ENCODE data around the gene TNP1.
A peak's percentile ranks its signal among the peaks of the same experiment; 100 is the strongest.

Gene TNP1

DNA sequence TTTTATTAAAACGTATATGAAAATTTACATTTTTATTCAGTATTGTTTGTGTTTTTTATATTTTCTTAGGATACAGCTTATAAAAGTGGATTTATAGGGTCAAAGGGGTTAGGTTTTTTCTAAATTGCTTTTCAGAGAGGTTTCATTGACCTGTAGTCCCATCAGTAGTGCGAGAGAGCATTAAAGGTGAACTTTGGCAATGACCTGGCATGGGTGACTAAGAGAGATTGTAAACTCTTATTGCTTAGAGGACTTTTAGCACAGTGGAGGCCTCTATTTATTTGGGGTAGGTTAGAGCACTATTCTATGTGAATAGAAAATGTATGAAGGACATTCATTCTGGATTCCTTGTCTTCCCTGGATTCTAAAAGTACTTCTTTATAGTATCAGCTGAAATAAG, 16.0 kb upstream of the TNP1 start:
- no peak for DNase-seq (ENCODE audit: low read depth in 2 of 3, low spot score in 1 of 3)

DNA sequence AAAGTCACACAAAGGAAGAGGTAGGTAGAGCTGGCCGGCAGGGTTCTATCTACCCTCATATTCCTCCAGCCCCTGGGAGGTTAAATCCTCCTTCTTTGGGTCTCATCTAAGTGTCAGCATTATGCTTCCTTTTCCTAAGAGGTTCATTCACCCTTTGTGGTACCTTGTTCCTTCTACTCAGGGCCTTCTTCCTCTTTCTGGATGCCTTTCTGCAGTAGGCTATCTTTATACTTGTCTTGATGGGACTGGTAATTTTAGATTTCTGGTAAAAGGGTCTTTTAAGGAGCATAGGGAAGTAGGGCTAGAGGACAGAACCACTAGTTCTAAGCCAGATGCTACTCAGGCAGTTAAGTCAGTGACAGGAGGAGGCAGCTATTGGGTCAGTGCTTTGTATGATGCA, 13.7 kb upstream of the TNP1 start:
- DNase-seq (ENCODE audit: low read depth in 2 of 3, low spot score in 1 of 3), result no peak

DNA sequence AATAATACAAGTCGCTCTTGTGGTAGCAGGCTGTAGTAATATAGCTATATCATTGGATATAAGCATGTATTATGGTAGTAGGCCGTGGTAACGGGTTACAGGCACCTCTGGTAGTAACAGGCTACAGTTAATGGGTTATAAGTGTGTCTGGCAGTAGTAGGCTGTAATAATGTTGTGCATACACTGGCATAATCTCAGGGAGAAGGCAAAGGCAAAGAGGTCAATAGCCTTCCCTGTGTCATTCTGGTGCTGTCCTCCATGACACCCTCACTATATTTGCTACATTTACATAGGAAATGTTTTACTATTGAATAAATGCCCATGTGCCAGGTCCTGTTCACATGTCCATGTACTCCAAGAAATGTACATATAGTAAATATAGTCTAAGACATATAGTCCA, 12.8 kb upstream of the TNP1 start:
- no peak for DNase-seq (ENCODE audit: low read depth in 2 of 3, low spot score in 1 of 3)

DNA sequence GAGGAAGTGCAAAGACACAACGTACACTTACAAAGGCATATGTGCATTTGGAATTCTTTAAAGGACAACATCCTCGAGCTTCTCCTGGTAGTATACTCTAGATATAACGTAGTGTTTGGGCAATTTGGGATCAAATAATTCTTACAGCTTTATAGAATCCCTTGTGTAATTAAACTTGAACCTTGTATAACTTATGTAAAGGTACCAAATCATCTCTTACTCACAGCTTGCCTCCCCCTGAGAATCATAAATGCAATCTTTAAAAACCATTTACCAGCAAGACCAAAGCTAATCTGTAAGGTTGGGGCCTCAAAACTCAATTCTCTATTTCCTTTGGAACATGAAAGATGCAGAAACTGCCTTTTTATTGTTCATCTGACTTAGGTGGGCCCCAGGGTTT, 12.2 kb upstream of the TNP1 start:
- DNase-seq (ENCODE audit: low read depth in 2 of 3, low spot score in 1 of 3), result no peak

DNA sequence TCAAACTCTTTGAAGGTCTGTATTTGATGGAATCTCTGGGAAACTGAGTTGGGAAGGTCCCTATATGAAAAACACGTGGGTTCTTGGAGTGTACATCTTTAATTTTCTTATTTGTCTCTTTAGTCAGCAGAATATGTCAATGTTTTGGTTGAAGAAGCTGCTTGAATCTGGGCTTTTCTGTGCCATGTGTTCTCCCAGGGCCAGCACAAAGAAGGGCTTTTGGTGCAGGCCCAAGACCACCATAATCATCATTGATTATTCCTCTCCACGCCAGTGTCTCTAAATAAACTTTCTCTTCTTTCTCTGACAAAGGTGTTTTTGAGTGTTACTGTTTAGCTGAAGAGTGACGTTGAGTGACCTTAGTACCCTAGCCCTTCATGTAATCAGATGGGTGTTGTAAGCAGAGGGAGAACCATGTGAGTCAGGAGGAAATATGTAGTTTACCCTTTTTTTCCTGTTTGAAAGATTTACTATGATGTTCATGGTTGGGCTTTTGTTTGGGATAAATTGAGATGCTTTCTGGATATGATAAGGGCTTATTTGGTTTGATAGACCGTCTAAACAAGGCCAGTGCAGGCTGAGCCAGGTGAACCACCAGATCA, 11.6 kb upstream of the TNP1 start:
- DNase-seq (ENCODE audit: low read depth in 2 of 3, low spot score in 1 of 3), result no peak

DNA sequence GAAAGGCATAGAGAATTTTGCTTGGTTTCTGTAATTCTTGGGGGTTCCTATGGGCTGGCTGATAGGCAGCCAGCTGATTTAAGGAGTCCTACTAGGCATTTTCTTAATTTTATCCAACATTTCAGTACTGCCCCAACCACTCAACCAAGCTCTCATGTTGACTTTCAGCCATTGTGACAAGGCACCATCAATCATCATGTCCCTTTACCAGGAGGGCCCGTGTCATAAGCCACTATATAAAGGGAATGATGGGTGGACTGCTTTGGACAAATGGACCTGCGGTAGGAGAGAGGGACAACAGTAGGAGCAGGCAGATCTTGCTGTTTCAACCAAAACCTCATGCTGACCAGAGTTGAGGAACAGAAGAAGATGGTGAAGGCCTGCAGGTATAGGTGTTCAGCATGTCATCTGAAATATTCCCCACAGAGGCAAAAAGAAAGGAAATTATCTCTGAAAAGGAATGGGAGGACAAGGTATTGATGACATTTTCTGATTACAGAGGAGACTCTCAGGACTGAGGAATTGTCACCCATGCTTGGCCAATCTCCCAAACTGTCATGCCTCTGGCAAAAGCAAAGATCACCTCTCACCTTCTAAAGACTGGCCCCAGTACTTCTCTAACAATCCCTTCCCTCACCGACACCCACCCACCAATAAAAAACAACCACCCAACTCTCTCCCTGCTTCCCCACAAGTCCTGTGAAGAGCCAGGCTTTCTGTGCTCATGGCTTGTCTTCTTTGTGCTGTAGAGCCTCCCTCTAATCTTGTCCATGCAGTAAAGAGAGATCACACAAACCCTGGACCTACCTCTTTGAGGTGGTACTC, 10.9 kb upstream of the TNP1 start:
- no peak for DNase-seq (ENCODE audit: low read depth in 2 of 3, low spot score in 1 of 3)

DNA sequence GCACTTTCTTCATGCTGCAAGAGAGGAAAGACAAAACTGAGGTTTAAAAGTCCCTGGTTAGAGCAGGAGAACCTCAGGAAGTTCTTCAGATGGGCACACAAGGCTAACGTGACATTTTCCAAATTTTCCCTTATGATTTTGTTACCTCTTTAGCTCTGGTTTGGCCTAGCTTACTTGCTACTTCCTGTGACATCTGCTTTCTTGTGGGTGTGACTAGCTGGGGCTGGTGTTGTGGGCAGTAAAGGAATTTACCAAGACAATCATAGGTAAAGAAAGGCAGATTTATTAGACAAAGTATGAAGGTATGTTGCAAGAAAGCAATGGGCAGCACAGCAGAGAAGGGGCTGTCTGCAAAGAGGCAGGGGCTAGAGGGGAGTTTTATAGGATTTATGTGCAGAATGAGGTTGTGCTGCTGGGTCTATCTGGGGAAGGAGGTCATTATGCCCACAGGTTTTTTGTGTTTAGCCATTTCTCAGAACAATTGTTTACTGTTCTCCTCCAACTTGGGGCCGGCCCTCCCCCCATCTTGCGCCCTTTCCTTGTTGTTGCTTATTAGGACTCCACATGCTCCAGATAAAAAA, 6.7 kb upstream of the TNP1 start:
- DNase-seq (ENCODE audit: low read depth in 2 of 3, low spot score in 1 of 3), result no peak

DNA sequence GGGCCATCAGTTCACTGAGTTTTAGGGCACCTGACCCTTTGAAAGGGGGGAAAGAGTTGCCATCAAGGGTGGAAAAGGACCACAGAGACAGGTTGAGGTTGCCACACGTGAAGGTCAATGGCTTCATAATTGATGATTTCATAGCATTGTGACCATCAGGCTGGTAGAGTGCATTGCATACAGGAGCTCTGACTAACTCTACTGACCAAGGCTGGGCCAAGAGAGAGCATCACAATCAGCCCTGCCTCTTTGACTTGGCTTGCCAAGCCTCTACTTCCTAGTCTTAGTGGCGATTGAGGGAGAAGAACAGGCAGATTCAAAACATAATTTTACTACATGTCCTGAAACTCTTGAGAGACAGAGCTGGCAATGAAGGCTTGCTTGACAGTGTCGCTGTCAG, 5.8 kb upstream of the TNP1 start:
- no peak for DNase-seq (ENCODE audit: low read depth in 2 of 3, low spot score in 1 of 3)

DNA sequence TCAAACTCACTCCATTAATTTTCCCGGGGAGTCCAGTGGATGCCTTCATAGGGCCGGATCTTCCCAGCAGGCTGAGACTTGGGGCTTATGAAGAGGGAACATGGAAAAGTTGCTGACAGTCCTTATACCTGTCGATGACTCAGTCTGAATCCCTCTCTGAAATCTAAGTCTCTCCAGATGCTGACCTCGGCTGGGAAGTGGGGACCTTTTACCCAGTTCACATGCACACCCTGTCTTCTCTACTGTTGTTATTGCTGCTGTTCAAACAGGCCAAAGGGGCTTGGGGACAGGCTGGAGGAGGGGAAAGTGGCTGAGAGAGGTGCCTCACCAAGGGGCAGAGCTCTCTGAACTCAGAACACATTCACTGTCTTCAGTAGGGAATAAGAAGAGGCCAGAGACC, 4.1 kb upstream of the TNP1 start:
- DNase-seq (ENCODE audit: low read depth in 2 of 3, low spot score in 1 of 3), result no peak

DNA sequence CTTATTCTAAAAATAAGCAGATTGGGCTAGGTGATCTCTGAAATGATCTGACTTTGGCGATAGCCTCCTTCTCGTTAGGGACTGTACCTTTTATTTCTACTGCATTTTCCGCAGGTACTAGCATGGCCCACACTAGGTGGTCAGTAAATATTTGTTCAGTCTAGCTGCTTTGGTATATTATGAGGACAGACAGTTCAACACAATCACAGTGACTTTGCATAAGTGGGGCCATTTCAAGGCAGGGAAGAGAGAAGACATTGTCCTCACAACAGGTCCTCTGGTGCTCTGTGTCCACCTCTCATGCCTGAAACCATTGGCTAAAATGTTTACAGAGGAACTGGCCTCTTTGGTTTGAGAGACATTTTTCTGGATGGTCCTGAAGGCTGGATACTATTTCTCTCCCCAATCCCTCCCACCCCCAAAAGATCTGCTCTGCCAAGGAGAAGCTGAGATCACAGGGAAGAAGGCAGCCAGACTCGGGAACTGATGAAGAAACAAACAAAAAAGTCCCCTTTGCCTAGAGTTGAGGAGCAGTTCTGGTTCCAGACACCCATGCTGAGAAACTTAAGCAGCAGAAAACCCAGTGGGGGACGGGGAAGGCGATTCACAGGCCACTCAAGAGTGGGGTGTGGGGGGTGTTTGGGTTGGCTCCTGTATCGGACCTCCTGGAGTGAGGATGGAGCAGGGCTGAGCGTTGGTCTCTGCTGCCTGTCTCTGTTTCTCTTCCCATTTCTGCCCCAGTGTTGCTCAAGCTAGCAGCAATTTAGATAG, 2.9 kb upstream of the TNP1 start:
- no peak for DNase-seq (ENCODE audit: low read depth in 2 of 3, low spot score in 1 of 3)

DNA sequence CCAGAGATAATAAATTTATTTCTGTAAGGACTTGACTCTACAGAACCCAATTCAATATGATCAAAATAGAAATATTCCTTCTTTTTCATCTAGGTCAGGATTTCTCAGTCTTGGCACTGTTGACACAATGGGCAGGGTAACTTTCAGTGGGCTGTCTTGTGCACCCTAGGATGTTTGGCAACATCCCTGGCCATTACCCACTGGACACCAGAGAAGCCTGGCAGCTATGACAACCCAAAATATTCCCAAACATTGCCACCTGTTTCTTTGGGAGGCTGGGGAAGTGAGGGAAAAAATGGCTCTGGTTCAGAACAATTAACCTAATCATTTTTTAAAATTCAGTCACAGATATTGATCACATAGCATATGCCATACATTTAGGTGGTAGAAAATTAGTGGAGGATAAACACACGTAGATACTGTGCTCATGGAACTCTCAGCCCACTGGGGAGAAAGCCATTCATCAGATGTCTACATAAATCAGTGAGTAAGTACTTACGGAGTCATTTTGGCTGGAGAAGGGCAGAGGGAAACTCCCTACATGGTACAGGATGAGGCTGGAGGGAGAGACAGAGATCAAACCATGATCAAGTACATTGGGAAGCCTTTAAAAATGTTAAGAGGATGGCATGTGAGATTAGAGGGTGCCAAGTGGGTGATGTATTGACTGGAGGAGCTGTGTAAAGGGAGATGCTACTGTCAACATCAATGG, 718 bp upstream of the TNP1 start:
- DNase-seq (ENCODE audit: low read depth in 2 of 3, low spot score in 1 of 3), result no peak

DNA sequence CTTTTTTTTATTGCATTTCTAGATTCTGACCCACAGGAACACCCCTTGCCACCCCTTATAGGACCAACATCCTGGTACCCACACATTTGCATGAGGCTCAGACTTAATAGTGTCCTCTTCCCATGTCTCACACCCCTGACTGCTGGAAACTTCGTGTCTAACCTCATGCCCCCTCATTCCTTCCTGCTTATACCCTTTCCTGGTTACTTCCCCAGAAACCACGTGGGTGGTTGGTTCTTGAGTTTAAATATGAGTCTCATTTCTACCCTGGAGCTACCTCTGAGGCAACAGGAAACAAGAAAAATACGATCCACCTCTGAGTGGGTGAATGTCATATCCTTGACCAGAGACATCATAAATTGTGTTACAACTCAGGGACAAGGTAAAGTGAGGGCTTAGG, 1.6 kb downstream of the TNP1 start:
- DNase-seq (ENCODE audit: low read depth in 2 of 3, low spot score in 1 of 3), result peak in 1 of 3 donors; percentile 3

DNA sequence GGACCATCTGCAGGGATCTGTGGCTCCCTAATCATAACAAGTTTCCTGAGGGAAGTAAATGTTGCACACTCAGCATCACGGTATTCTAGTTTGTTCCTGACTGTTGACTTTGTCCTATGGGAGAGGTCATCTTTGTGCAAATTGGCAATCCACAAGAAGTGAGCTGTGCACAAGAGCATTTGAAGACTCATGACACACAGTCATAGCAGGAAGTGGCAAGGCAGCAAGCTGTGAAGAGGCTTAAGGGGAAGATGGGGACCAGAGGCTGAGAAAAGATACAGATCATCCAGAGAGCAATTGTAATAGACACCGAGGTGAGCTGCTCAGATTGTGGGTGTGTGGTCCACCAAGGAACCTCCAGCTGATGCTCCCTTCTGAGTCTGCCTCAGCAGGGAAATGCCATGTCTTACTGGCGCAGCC, 2.7 kb downstream of the TNP1 start:
- peak in 1 of 3 donors; percentile 12 for DNase-seq (ENCODE audit: low read depth in 2 of 3, low spot score in 1 of 3)

DNA sequence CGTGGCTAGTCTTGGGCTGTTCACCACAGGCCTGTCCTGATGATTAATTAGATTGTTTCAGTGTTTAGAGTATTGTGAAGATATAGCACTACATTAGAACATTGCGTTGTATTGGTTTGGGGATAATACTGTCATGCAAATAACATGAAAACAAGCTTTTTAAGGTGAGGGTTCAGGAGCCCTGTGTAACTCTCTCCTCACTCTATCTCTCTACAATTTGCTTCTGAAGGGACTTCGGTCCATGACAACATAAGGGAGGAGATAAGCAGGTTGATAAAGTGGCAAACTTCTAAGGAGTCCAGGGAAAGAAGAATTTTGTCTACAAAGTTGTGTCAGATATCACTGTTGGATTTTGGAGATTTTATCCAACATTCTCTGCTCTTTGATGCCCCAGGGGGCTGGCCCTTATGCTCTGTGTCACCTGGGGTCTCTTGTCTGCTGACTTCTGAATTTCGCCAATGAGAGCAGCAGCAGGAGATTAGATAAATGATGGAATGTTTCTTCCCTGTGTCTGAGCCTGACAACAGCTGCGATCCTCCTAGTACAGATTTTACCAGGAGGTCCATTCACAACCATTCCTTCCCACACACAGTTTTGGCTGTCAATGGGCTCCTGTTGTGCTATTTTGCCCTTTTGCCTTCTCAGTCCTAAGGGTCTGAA, 3.3 kb downstream of the TNP1 start:
- no peak for DNase-seq (ENCODE audit: low read depth in 2 of 3, low spot score in 1 of 3)

DNA sequence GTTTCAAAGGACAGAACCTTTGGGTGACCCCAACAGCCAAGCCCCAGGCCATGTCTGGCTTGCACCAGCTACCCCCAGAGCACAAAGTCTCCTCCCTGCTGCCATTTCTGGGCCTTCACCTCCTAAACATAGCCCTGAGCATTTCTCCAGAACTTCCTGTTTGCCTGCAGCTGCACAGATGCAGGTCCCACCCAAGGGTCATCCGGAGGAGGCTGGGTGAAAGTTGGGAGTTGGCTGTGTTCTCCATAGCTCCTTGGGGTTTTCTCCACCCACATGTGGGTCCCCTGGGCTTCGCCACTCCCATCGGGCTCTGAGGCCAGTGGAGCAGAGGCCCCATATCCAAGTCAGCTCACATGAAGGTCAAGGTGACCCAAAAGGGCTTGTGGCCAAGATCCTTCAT, 4.3 kb downstream of the TNP1 start:
- no peak for DNase-seq (ENCODE audit: low read depth in 2 of 3, low spot score in 1 of 3)

DNA sequence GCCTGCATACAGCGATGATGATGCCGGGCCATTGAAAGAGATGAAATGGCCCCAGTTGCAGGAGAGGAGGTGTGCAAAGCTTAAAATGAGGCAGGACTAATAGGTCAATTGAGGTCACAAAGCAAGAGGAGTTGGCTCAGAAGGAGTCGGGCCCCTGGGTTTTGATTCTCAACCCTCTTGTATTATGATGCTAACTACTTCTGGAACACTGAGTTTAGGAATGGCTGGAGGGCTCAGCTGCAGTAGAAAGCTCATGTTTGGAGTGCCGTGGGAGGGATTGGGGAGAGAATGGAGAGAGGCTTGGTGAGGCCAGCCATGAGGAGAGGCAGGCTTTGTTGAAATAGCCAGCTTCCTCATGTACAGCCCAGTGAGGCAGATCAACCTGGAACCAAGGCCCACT, 4.8 kb downstream of the TNP1 start:
- DNase-seq (ENCODE audit: low read depth in 2 of 3, low spot score in 1 of 3), result no peak

DNA sequence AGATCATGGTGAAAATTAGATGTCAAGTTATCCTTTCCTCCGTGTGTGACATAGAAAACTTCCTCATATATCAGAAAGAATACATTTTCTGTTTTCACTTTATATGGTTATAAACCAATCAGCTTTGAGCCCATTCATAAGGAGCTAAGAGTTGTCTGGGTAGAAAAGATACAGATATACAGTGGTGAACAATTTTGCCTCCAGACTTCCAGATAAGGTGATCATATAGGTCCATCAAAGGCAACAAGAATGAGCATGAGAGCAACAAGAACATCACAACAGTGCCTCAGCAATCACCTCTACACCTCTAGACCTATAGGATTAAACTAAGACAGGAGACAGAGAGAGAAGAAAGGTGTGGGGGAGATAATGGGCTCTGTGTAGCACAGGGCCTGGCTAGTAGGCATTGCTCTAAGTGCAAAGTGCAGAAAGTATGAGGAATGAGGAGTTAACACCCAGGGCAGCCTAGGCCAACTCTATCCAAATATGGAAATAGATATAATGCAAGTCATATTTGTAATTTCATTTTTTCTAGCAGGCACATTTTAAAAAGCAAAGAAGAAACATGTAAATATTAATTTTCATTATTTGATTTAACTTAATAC, 8.3 kb downstream of the TNP1 start:
- no peak for DNase-seq (ENCODE audit: low read depth in 2 of 3, low spot score in 1 of 3)

DNA sequence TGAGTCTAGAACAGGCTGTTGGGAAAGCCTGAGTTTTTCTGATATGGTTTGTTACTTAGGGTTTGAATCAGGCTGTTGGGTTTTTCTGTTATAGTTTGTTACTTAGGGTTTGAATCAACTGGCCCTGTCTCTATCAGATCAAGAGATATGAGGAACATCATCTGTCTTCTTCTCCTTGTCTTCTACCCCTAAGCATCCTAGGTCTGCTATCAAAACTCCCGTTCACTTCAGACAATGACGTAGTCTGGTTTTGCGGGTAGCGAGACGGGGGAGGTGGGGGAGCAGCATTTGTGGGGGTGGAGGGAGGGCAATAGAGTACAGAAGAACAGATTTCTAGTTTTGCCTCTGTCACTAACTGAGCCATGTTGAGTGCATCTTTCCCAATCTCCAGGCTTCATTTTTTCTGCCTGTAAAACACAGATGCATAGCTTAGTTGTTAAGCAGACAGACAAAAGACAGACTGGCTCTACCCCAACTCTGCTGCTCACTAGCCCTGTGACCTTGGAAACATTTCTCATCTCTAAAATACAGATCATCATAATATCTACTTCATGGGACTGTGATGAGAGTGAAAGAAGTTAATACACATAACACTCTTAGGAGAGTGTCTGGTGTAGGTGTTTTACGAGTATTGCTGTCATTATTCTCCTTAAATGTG, 9.1 kb downstream of the TNP1 start:
- peak in 1 of 3 donors; percentile 4 for DNase-seq (ENCODE audit: low read depth in 2 of 3, low spot score in 1 of 3)

DNA sequence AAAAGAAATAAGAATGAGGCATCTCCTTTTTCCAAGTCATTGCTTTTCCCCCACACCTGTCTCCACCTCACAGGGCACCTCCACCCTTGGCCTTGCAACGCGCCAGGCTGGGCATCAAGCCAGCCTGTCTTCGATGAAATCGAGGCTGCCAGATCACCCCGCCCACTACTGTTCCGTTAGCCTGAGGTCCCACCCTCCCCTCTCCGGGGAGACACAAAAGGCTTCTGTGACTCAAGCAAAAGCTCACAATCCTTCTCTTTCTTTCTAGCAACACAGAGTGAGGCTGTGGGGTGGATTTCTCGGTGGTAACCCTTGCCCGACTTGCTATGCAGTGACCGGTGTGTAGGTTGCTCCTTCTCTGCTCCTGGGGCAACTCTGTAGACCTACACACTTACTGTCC, 9.9 kb downstream of the TNP1 start:
- peak in 2 of 3 donors; percentile 8 to 15 for DNase-seq (ENCODE audit: low read depth in 2 of 3, low spot score in 1 of 3)

DNA sequence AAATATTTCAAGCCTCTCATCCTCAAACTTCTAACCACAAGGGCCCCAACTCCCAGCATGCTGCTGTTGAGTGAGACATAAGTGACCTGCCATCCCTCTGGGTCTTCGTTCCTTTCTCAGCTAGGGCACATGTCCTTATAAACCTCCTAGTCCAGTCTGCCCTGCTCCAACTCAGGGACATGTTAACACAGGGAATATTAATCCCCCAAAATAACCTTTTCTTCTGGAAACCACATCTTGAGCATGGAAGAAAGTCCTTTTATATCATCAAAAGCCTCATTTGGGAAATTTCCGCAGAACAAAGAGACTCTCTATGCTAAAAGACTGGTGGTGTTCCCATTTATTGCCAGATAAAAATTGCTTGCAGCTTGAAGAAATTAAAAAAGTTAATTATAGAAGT, 14.4 kb downstream of the TNP1 start:
- no peak for DNase-seq (ENCODE audit: low read depth in 2 of 3, low spot score in 1 of 3)

All from stimulated activated CD4-positive, alpha-beta T cell treated with anti-CD3 and anti-CD28 coated beads, Interleukin-12 subunit alpha, Interleukin-12 subunit beta, amount 100 ng/mL, for 48 hours (primary cell).